ENCODE measurements around the gene LPCAT1.
A peak's percentile ranks its signal among the peaks of the same experiment; 100 is the strongest.

The LPCAT1 gene

DNA sequence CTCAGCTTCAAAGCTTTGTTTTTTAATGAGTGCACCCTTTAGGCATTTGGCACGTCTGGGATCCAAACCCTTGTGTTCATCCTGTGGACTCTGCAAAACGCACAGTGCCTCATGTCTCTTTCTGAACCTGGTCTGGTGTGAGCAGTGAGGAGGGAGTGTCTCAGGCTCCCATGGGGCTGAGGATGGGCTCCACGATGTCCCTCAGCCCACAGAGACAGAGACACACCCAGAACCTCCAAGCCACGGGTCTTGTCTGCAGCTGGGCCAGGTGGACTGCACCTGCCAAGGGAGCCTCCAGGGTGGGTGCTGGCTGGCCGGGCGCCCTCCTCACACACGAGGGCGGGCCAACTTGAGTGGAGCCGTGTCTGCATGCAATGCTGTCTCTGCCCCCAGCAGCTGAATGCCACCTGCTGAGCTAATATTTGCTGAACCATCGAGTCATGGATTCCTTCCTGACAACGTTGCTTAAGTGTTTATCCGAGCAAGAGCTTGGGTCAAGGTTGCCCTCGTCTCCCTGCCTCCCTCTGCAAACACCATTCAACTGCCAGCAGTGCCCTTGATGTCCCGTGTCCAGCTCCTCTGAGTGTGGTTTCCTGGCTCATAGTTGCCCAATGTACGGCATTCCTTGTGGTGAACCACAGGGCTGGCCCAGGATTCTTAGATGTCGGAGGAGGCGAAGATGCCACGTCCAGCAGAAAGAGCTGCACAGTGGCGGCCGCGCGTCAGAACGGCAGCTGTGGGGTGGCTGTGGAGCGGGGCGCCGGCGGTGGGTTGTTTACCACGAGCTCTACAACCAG, 31.4 kb upstream of the LPCAT1 start:
- DNase-seq (ENCODE audit: low read depth, low spot score), result no peak

DNA sequence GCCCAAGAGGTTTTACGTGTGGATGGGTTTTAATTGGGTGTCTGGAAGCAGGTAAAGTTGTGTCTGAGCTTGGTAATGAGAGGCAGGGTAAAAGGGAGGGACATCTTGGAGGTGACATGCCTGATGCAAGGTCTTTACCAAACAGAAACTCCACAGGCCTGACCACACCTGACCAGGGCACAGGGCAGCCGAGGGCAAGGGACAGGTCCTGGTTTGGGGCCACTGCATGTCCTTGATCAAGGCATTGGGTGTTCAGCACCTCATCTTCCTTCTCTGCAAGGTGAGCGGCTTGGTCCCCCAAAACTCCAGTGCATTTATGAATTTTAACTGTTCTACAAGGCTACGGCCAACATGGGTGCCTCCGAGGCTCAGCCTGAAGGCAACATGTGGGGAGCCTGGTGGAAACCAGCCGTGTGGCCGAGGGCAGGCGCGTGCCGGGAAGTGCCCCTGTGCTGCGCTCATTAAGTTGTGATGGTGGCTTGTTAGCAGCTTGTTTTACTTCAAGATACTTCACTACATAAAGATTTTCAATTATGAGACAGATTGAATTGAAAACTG, 30.7 kb upstream of the LPCAT1 start:
- no peak for DNase-seq (ENCODE audit: low read depth, low spot score)

DNA sequence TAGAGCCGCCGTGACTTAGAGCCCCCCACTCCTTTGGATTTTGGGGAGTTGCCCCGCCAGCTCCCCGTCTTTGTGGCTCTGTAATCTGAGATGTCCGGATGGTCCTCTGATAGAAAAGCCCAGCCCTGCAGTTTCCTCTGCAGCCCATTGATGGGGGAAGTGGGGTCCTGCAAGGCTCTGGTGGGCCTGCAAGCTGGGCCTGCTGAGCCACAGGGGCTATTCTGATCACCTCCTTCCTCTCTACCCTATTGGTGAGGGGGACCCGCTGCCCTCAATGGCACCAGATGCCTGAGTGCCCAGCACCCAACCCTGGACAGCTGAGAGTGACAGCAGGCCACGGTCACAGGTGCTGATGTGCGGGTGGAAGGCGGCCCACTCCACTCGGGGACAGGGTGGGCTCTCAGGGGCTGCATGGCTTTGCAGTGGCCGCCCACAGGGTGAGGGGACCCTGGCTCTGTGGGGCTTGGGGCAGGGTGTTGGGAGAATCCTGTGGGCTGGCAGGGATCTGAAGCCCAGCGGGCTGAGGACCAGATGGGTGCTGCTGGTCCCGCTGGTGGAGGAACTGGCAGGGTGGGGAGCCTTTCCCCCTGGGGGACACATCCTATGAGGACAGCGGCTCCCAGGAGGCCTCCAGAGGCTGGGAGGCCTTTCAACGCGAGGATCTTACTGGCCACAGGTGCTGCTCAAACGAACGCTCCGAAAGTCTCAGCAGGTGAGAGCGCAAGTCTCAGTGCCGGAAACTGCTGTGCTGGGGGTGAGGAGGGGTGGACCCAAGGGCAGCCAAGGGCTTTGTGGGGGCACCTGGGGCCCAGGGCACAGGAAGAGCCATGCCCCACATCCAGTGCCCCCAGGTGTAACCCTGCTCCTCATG, 30.0 kb upstream of the LPCAT1 start:
- DNase-seq (ENCODE audit: low read depth, low spot score), result no peak

DNA sequence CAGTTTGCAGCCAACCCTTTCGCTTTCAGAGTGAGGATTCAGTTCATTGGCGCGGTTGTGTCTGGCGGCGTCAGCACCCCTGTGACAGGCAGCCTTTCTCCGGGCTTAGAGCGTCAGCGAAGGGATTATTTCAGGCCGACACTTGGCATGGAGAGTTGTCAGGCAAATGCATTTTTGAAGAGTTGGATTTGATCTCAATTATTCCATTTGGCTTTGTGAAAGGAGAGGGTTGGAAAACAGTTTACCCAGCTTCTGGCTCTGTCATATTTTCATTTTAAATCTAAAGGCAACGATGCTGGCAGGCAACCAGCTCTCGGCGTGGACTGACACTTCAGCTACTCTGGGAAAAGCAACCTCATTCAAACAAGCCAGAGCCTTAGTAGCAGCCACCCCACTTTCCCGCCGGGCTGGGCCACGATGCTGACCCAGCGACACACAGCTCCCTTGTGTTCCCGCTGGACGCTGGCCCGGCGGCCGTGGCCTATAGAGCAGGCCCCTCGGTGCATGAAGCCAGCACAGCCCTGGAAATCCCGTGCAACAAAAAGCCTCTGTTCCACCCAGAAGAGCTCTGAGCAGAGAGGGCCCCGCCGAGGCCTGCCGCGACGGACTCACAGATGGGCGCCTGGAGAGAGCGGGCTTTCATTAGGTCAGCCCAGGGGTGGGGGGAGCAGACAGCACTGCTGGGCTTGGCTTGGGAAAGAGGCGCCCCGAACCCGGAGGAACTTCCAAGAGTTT, 28.9 kb upstream of the LPCAT1 start:
- DNase-seq (ENCODE audit: low read depth, low spot score), result no peak

DNA sequence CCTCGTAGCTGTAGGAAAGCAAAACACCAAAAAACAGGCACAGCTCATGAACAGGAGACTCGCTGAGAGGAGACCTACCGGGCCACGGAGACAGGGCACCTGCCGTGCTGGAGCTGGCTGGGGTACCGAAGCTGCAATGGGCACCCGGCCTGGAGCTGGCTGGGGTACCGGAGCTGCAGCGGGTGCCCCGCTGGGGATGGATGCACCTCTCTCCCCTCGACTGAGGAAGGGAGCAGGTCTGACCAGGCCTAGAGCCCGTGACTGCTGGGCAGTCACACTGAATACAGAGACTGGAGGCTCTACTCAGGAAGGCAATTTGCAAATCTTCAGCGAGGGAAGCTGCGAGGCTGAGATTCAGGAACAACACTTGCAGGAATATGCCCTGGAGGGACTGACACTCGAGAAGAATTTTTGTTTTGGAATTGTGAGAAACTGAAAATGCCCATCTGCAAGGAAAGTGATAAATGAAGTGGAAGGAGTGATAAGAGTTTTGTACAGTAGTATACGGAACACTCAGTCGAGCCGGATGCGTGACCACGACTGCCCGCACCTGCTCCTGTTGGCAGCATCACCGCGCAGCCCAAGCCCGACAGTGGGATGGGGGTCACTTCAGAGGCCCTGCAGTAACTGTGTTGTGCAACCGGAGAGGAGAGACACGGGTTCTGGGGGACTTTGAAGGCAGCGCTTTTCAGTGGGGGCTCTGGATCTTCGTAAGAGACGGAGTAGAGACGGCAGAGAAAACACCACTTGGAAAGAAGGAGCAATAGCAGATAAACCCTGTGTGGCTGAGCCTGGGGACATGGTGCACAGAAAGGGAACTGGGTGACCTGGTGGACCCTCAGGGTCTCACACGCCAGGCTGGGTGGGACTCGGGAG, 27.9 kb upstream of the LPCAT1 start:
- no peak for DNase-seq (ENCODE audit: low read depth, low spot score)

DNA sequence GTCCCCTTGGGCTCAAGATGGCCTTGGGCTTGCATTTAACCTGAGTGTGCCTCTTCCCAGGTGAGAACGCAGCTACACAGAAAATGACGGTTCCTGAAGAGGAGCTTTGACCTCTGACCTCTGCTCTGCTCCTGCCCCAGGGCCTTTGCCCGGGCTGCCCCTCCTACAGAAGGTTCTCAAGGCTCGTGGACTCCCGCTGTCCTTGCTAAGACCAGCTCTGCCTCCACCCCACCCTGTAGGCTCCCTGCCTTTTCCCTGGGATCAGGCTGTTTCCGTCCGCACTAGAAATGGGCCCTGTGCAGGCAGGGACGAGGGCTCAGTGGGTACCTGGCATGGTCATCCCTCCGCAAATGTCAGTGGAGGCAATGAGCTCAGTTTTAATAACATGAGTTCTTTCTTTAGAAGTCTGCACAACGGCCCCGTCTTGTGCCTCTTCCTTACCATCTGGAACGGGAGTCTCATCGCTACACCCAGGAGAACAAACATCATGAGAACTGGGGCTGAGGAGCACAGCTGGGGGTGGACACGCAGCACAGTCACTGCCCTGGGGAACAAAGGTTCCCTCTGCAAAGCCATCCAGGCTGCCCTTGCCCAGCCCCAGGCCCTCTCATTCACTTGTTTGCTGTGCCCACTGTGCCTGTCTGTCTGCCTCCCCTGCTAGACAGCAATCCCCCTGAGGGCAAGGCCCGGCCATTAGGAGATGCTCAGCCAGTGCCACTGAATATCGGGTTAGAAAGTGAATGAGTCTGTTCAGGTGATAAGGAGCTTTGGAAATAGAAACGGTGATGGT, 26.7 kb upstream of the LPCAT1 start:
- peak; percentile 53 for DNase-seq (ENCODE audit: low read depth, low spot score)

DNA sequence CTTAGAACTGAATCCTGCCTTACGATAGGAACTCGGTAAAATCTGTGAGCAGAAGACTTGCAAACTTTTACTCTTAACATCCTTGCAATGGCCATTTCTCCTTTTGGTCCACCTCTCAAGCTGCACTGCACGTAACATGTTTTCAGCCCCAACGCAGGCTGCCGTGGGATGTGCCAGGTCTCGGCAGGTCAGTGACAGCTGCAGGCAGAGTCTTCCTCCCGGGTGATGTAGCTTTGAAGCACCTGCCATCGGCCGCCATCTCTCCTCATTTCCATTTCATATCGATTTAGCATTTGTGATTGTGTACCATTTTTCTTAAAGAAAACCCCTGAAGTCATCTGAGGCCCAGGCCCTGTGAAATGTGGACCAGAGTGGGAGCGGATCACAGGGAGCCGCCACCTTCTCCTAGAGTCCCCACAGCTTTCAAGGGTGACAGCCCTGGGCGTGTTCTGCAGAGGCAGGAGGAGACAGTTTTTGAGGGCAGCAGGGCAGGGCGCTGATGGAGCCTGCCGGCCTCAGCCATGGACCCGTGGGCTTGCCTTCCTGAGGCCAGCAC, 25.8 kb upstream of the LPCAT1 start:
- DNase-seq (ENCODE audit: low read depth, low spot score), result no peak

DNA sequence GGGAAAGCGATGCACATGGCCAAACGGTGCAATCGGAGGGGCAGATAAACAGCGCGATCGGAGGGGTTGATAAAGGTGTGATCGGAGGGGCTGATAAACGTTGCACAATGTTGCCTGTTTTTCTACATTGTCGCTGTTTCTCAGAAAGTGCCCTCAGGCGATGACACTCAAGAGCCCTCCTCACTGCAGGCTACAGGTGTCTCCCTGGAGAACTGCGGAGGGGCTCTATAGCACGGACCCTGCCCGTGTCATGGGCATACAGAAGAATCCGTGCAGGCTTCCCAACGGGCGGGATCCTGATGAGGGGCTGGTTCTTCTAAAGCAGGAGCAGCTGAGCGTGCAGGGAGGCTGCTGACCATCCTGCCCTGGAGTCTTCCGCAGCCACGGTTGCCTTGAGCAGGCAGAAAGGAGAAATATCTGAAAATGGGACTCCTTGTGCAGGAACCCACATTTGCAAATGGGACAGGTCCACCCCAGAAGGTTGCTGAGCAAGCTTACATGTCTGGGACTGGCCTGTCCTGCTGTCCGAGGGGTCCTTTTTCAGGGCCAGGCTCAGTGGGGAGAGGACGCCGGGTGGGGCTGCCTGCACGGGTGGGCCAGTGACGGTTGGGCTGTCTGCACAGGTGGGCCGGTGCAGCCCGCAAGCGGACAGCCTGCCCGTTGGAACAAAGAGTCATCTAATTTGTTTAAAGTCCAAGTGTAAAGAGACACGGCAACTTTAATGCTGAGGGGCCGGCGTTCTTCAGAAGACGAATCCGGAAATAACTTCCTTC, 25.1 kb upstream of the LPCAT1 start:
- DNase-seq (ENCODE audit: low read depth, low spot score), result peak; percentile 61

DNA sequence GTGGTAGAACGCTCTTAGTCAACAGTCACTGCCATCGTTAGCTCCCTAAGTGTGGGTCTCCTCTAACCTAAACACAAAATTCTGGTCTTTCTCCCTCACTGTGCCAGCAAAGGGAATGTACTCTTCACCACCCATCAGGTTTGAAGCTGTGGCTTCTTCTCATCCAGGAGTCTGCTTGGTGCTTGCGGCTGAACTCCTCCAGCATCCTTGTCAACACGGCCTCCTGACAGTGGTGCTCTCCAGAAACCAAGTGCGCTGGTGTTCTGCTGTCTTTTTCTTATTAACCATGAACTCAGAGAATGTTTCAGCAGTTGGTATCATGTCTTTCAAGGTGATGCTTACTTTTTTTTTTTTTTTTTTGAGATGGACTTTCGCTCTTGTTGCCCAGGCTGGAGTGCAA, 23.9 kb upstream of the LPCAT1 start:
- DNase-seq (ENCODE audit: low read depth, low spot score), result no peak

DNA sequence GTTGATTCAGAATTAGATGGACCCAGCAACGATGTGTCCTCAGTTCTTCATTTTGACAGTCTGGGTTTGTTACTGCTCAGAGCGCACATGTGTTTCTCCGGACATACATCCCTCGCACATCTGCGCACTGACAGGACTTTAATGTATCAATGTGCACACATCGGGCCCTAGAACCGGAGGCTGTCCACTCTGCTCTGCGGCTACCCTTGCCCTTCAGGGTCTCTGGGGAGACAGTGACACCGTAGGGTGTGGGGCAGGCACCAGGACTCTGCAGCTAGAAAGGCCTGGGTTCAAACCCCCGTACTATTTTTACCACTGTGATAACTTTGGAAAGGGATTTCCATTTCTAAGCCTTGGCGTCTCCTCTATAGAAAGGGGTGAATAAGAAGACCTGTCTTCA, 23.5 kb upstream of the LPCAT1 start:
- no peak for DNase-seq (ENCODE audit: low read depth, low spot score)

DNA sequence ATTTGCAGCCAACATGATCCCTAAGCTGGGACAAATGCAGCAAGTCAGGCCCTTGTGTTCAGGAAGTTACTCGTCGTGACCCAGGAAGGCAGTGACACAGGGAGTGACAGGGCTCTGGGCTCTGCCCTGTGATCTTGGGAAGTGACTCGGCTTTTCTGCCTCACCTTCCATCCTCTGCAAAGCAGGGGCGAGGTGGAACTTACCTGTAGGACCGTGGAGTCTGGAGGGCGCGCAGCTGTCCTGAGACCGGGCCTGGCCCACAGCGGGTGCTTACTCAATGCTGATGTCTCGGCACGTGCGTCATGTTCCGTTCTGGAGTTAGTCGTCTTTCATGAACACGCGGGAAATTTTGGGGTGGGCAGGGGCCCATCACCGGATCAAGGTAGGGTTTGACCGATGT, 22.8 kb upstream of the LPCAT1 start:
- DNase-seq (ENCODE audit: low read depth, low spot score), result no peak

DNA sequence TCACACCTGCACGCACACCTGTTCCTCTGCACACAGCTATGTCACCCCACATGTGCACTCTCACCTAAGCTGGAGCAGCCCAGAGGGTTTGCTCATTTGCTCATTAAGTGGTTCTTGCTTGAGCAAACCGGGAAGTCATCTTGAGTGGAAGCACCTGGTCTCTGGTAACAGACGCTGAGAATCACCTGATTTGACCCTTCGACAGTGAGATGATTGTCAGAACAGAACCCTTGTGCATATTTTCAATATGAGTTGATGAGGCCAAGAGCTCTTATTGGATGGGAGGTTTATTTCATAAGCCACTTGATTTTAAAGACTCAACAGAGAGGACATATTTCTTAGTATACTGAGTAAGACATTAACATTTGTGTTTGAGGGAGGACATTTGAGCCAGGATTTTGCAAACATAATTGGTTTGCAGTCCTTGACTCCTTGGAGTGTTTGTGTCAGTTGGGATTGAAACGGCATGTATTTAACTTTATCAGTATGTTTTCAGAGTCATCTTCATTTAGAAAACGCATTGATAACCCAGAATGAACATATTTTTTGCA, 22.1 kb upstream of the LPCAT1 start:
- no peak for DNase-seq (ENCODE audit: low read depth, low spot score)

DNA sequence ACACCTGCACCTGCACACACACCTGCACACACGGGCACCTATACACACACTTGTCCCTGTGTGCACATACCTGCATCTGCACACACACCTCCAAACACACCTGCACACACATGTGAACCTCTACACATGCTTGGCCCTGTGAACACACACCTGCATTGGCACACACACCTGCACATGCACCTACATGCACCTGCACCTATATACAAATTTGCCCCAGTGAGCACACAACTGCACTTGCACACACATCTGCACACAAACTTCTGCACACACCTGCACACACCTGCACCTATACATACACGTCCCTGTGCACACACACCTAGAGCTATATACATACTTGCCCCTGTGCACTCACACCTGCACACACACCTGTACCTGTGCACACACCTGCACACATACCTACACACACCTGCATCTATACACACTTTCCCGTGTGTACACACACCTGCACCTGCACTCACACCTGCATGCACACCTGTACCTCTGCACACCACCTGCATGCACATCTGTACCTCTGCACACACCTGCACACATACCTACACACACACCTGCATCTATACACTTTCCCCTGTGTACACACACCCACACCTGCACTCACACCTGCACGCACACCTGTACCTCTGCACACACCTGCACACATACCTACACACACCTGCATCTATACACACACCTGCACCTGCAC, 21.5 kb upstream of the LPCAT1 start:
- DNase-seq (ENCODE audit: low read depth, low spot score), result no peak

DNA sequence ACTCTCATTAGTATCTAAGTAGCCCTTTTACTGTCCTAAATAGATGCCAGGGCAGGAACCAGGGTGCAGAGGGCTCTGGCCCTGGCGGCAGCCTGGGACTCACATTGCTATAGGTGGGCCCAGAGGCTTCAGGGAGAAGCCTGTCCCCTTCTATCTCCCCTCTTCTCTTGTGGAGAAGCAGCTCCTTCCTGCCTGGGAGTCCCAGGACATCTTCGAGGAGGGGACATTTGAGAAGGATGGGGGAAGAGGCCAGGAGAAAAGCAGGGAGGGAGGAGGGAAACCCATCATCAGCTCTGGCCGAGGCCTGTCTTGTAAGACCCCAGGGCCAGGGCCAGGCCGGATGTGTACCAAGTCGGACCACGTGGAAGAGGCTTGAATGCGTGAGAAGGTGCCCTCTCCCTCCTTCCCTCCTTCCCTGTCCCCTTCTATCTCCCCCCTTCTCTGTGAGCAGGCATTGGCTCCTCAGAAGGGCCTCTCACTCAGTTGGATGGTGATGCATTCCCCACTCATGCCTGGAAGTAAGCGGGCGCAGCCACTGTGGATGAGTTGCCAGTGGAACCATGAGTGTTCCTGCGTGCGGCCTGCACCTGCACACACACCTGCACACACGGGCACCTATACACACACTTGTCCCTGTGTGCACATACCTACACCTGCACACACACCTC, 20.7 kb upstream of the LPCAT1 start:
- DNase-seq (ENCODE audit: low read depth, low spot score), result no peak

DNA sequence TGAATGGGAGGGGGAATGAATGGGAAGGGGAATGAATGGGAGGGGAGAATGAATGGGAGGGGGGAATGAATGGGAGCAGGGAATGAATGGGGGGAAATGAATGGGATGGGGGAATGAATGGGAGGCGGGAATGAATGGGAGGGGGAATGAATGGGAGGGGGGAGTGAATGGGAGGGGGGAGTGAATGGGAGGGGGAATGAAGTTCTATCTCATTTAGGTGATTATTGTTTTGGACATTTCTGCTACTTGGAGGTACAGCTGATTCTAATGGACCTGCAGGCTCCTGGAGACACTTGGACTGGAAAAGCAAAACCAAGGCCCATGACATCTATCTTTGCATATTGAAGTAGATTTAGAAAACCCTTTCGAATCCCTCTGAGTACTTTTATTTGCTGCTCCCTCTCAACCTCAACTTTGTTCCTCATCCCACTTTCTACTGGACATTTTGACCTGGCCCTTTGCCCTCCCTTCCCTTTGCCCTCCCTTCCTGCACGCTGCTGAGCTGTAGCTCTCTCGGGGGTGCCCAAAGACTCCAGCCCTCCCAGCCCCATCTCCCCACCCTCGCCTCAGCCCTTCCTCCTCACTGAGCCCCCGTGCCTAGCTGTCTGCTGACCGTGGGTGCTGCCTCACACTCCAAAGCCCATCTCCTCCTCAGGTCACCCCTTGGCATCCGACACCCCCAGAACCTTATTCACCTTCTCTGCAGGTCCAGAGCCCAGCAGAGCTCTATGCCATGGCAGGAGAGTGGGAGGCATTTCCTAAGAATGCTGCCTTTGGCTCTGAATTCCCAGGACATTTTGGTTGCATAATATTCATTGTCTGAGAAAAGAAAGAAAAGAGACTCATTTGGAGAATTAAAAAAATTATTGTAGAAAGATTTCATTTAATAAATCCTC, 19.9 kb upstream of the LPCAT1 start:
- DNase-seq (ENCODE audit: low read depth, low spot score), result no peak

DNA sequence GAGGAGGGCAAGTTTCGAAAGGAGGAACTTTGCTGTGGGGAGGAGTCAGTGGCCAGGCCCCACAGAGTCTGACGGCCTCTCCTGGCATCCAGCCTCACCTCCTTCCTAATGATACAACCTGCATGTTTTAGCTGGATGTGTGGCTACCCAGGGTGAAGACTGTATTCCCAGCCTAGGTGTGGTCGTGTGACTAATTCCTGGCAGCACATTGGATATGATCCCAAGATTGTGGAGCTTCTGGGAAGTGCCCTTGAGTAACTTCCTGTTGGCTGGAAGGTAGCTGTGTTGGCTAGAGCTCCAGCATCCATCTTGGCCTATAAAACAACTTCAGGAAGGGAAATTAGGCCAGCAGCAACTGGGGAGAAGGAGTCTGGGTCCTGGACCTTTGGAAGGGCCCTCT, 19.0 kb upstream of the LPCAT1 start:
- no peak for DNase-seq (ENCODE audit: low read depth, low spot score)

Data from ELF-1 (cell line).